ENCODE data around the gene KLHL41.
"Not testable (repeated sequence)": the region's sequence is repeated elsewhere in the genome, so short reads cannot be mapped to it uniquely, and the experiment has no call there.

KLHL41 gene

DNA sequence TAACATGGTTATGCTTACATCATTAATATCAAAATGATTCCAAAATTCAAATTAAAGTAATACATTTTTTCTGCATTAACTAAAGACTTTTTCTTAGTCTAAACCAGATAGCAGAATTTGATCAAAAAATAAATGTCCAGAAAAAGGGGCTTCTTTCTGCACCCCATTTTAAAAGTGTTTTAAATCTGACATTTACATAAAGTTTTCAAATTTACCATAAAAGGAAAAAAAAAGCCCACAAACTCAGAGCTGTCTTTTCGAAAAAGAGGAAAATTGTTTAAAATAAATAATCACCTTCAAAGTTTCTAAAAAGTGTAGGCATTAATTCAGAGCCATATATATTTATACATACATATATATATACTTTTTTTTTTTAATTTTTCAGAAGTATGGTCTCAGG, 62.7 kb downstream of the KLHL41 start:
- DNase-seq (ENCODE audit: low read depth, low spot score) = no peak

DNA sequence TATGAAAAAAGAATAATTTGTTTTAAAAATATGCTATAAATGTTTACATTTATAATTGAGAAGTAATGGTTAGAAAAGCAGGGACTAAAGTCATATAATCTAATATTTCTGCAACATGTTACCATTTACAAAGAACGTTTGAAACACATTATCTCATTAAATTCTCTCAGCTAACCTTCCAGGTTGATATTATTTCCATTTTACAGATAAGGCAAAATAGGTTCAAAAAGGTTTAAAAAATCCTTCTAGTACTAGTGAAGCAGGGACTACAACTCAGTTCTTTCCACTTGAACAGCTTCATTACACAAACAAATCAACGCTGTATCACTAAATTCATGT, 63.3 kb downstream of the KLHL41 start:
- DNase-seq (ENCODE audit: low read depth, low spot score) = no peak

DNA sequence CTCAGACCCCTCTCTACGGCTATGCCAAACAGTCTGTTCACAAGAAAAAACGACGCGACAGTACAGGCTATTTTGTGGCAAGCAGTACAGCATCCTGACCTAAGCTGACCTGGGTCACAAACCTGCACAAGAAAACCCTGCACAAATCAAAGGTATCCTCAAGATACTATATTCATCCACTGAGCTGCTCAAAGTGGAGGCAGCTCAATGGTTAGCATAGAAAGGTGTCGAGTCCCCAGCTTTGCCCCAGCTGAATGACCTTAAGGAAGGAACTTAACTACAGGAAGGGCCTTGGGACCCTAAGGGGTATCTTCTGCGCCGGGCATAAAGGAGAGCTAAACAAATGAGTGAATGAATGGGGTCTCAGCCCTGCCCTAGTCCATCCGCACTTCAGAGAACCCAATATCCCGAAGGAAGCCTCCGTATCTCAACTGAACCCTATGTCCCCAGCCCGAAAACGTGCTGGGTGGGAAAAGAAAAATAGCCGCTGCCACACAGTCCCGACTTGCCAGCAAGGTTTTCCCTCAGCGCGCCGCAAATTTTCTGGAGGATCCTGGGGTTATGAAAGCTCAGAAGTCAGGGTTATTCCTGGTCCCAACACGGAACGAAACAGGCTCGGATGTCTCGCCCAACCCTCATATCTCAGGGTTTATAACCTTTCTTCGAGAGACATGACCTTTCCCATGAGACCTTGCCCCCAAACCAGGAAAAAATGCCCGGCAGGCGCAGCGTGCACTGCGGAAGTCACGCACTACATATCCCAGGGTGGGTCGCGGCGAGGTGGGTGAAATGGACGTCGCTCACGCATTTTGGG, 63.9 kb downstream of the KLHL41 start, which contains the start of gene FASTKD1:
TSS of gene FASTKD1 (minus strand) at position 706 of the 814 bp plus-strand sequence. CDS start 1,836 bp downstream, outside the sequence.
- DNase-seq (ENCODE audit: low read depth, low spot score) = peak; percentile 49

DNA sequence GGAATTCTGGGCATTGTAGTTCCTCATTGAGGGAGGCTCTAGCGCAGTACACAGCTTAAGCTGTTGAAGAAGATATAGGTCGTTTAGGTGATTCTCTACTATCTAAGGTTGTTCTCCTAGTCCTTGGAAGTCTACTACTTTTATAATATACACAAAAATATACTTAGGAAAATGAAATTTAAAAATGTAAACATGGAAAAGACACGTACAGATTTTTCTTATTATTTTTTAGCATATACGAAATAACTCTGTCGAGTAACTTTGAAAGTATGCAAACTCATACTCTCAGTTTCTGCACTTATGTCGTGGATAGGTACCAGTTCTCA, 64.4 kb downstream of the KLHL41 start:
- no peak for DNase-seq (ENCODE audit: low read depth, low spot score)

- not testable (repeated sequence) for DNase-seq (ENCODE audit: low read depth, low spot score)
Observed at GRCh38 chr2:169574539-169574938, 65.0 kb downstream of the KLHL41 start.

GRCh38 chr2:169575264-169575663, 65.8 kb downstream of the KLHL41 start:
- not testable (repeated sequence) for DNase-seq (ENCODE audit: low read depth, low spot score)
